Glomerular endothelial cell (primary cell): ENCODE measurements around the gene KSR2. TPM values are rescaled to one million over a fixed set of nuclear protein-coding genes. Genes with fewer than 3 reads are reported as not detected.

Experiments used
- DNase-seq: peaks from one replicate; pipeline ENCODE4 v3.0.0-alpha.2; 2011; ENCODE audit warnings: low read depth, low spot score; ENCODE audit errors: extremely low read depth
- total RNA-seq: library from RNA; depleted of rRNA; stranded (reverse); fragments of >200 nt; gene quantifications from 2 replicates; pipeline ENCODE4 v1.2.3, GENCODE V29; 2015

The KSR2 gene
- total RNA-seq, 1 donor from 2014 or later: 1.3 TPM

DNA sequence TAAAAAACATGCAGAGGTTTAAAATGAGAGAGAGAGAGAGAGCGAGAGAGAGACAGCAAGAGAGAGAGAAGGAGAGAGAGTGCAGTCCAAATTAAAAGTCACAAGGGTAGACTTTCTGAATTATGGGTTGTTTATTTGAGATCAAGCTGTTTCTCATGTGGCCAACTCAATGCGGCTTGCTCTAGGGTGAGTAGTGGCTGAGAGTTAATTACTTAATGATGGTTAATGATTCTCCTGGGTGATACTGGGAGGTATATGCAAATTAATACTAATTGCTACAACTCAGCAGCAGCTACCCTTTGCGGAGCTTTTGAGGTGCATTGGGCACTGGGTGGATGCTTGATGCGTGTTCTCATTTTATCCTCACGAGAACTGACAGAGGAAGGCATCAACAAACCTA lies 485.3 kb downstream of the KSR2 start:
- DNase-seq: no peak

DNA sequence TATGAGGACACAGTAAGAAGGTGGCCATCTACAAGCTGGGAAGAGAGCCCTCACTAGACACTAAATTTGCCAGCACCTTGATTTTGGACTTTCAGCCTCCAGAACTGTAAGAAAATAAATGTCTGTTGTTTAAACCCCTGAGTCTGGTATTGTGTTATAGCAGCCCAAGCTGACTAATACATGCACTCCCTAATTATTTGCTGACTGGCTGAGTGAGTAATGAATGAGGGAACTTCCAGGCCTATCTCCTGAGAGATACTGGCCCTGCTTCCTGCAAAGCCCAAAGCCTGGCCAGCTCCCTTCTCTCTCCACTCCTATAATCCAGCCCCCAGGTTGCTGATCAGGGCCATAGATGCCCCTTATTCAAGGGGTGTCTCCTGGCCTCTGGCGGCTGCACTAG lies 487.3 kb downstream of the KSR2 start:
- DNase-seq: no peak

- DNase-seq: no peak
These were observed 492.4 kb downstream of the KSR2 start for GRCh38 chr12:117476341-117476740.

DNA sequence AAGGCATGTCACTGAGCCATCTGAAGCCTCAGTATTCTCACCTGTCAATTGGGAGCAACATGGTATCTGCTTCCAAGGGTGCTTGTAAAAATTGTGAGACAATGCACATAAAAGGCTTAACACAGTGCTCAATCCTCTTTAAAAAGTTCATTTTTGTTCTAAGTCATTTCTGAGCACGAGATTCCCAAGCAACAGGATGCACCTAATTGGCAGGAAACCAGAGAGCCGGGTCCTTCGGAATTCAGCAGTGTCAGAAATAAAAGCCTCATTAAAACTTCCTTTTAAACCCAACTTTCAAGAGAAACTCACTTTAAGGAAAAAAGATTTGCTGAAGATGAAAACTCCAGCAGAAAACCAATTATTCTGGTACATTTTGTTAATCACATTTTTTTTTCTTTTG lies 494.9 kb downstream of the KSR2 start:
- no peak for DNase-seq

GRCh38 chr12:117472983-117473382 lies 495.8 kb downstream of the KSR2 start:
- no peak for DNase-seq

GRCh38 chr12:117470804-117471203 lies 498.0 kb downstream of the KSR2 start:
- DNase-seq: no peak

GRCh38 chr12:117469883-117470483 lies 498.8 kb downstream of the KSR2 start:
- DNase-seq: no peak

GRCh38 chr12:117468016-117468415 lies 500.8 kb downstream of the KSR2 start:
- DNase-seq: no peak

- DNase-seq: no peak
These were observed 501.2 kb downstream of the KSR2 start for GRCh38 chr12:117467588-117467987.

DNA sequence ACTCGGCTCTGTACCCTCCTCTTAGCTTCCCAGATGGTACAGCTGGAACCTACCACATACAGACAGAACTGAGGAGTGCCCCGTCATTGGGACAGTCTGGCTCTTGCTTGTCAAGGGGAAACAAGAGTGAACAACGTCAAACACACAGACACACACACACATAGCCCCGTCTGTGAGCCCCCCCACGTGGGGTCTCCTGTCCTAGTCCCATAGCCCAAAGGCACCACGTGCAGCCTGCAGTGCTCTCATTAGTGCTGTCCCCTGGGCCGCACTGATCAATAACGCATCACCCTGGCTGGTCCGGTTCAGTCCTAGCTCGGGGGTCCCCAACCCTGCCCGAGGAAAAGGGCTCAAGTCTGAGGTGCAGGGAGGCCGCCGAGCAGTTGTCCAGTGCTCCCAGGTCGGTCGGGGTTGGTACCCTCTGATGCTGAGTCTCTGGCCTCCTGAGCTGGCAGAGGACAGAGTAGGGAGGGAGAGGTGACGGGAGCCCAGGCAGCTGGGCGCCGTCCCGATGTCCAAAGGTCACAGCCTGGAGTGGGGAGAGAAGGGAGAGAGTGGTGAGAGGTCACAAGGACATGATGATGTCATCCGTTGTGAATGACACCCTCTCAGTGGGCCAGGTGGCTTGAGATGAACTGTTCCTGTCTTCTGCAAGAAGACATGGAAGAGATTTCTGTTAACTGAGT lies 502.0 kb downstream of the KSR2 start:
- DNase-seq: no peak

GRCh38 chr12:117461732-117462131 lies 507.1 kb downstream of the KSR2 start:
- no peak for DNase-seq

- no peak for DNase-seq
These were observed 509.6 kb downstream of the KSR2 start for GRCh38 chr12:117459229-117459628.

GRCh38 chr12:117457189-117457588 lies 511.6 kb downstream of the KSR2 start:
- no peak for DNase-seq

DNA sequence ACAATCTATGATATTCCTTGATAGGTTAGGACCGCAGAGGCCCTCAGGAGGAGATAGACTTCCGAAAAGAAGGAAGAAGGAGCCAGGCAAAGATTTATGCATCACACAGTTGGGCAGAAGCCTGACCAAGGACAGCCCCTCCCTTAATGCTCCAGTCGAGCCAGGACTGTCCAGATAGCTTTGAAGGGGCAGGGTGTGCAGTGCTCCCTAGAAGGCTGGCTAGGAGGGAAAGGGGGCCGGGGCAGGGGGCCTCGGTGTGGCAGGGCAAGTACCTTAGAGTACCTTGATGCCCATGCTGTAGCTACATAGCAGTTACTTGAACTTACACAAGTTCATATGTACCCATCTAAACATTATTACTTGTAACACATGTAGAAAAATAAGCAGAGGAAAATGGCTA lies 512.7 kb downstream of the KSR2 start:
- DNase-seq: no peak

DNA sequence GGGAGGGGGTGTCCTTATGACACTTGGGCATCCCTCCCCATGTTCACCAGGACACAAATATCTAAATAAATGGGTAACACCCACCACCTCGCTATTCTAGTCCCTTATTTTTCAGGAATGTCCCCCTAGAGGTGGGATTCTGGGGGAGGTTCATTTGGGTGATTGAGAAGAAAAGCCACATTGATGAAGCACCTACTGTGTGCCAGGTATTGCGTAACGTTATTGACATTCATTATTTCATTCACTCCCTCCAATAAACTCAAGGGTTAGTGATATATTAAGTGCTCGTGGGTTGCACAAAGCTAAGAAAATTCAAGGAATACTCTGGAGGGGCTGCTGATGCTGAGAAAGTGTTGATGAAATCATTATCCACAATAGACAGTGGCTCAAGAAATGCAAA lies 514.8 kb downstream of the KSR2 start:
- DNase-seq: no peak

- no peak for DNase-seq
These were observed 516.7 kb downstream of the KSR2 start for GRCh38 chr12:117452112-117452511.

DNA sequence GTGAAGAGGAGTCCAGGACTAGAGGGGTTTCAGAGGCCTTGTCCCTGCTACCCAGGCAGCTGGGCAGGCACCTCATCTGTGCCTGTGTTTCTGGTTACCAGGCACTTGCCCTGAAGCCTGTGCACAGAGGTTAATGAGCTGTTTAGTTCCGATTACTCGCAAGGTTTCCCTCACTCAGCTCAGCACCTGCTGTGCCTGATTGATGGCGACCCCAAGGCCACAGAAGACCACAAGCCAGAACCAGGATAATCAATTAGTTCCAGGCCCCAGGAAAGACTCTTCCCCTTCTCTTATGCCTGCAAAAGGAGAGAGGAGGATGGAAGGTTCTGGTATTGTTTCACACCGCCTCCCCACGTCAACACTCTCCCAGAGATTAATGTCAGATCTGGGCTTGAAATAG lies 518.6 kb downstream of the KSR2 start:
- no peak for DNase-seq

DNA sequence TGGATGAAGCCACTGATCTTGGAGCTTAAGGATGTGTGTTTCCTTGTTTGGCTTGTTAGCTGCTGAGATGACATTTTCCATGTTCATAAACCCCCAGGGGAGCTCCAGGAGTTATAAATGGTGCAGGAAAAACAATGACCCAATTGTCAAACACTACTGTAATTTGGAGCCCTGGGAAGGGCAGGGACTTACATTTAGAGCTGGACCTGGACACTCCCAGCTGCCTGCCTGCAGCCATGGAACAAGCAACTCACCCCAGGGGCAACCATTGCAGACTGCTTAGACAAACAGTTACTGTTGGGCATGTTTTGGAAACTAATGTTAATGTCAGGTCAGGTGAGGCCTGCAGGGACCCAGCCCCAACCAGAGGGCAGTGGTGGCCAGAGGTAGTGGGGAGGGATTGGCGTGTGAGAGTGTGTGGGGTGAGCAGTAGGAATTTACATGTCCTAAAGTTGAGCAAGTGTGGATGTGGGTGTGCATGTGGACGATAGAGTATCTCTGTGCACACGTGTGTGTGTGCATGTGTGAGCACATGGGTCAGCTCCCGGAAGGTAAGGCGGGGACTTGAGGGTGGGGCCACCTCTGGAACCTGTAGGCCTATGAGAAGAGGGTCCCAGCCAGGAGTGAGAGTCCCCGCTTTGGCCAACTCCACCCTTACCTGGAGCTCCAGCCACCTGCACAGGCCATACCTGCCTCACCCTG lies 521.0 kb downstream of the KSR2 start:
- DNase-seq: no peak

- no peak for DNase-seq
These were observed 524.0 kb downstream of the KSR2 start for GRCh38 chr12:117444781-117445180.

DNA sequence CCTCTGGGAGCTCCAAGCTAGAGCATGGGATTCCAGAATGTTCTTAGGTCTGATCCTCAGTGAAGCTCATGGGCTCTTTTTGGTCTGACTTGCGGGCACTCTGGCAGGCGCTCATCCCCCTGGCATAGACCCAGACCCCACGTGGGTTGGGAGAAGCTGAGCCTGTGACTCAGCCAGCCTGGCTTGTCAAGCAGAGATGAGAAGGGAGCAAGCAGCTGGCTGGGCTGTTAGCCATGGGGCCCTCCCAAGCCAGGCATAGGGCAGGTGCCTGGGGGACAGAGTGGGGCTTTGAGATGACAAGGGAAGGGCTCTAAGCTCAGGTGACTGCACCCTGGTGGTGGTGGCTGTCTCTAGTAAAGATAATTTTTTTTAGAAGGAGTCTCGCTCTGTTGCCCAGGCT lies 527.0 kb downstream of the KSR2 start:
- no peak for DNase-seq

- DNase-seq: no peak
These were observed 528.4 kb downstream of the KSR2 start for GRCh38 chr12:117440384-117440783.

GRCh38 chr12:117439531-117440001 lies 529.2 kb downstream of the KSR2 start:
- no peak for DNase-seq
